Activated CD8-positive, alpha-beta memory T cell treated with anti-CD3 and anti-CD28 coated beads, Interleukin-2, amount 50 U/mL, for 48 hours (primary cell): ENCODE results near the gene DOCK8.

Experiments
- DNase-seq: peaks from one replicate; pipeline ENCODE4 v3.0.0-alpha.2; 2020

The DOCK8 gene

GRCh38 chr9:469672-470551 is 255.2 kb downstream of the DOCK8 start:
- peak; percentile 86 for DNase-seq

GRCh38 chr9:470552-471194 is 256.0 kb downstream of the DOCK8 start:
- DNase-seq, result no peak

GRCh38 chr9:471320-471719 is 256.7 kb downstream of the DOCK8 start:
- no peak for DNase-seq

- no peak for DNase-seq
Measured at GRCh38 chr9:472479-473075, 257.9 kb downstream of the DOCK8 start.

- DNase-seq, result no peak
Measured at GRCh38 chr9:477193-477592, 262.5 kb downstream of the DOCK8 start.

GRCh38 chr9:479304-479970 is 264.8 kb downstream of the DOCK8 start:
- DNase-seq, result no peak

GRCh38 chr9:479971-480350 is 265.3 kb downstream of the DOCK8 start:
- no peak for DNase-seq

- DNase-seq, result no peak
Measured at GRCh38 chr9:482739-483138, 268.1 kb downstream of the DOCK8 start.

GRCh38 chr9:486156-486555 is 271.5 kb downstream of the DOCK8 start:
- no peak for DNase-seq

GRCh38 chr9:487429-487828 is 272.8 kb downstream of the DOCK8 start:
- DNase-seq, result no peak

GRCh38 chr9:488448-488847 is 273.8 kb downstream of the DOCK8 start:
- DNase-seq, result no peak

- no peak for DNase-seq
Measured at GRCh38 chr9:489198-490197, 274.8 kb downstream of the DOCK8 start.

GRCh38 chr9:494764-495163 is 280.1 kb downstream of the DOCK8 start:
- no peak for DNase-seq

GRCh38 chr9:495739-496138 is 281.1 kb downstream of the DOCK8 start:
- no peak for DNase-seq

GRCh38 chr9:503326-503725 is 288.7 kb downstream of the DOCK8 start:
- DNase-seq, result no peak

GRCh38 chr9:503881-504852 is 289.5 kb downstream of the DOCK8 start, which contains the start of gene KANK1:
KANK1 (plus strand) TSS chr9:504695.
- DNase-seq, result peak; percentile 84

- DNase-seq, result peak; percentile 61
Measured at GRCh38 chr9:504921-505740, 290.5 kb downstream of the DOCK8 start.

GRCh38 chr9:505741-506059 is 291.0 kb downstream of the DOCK8 start:
- no peak for DNase-seq

- DNase-seq, result no peak
Measured at GRCh38 chr9:506281-506680, 291.6 kb downstream of the DOCK8 start.

GRCh38 chr9:511861-512260 is 297.2 kb downstream of the DOCK8 start:
- no peak for DNase-seq
